ENCODE measurements around the gene SEMA3B. TPM values are rescaled to one million over a fixed set of nuclear protein-coding genes. Genes with fewer than 3 reads are reported as not detected.
A peak's percentile ranks its signal among the peaks of the same experiment; 100 is the strongest.
"Not testable (repeated sequence)": the region's sequence is repeated elsewhere in the genome, so short reads cannot be mapped to it uniquely, and the experiment has no call there.

SEMA3B gene
- total RNA-seq, 2 experiments from 2014 or later: 1.6 to 2.1 TPM

DNA sequence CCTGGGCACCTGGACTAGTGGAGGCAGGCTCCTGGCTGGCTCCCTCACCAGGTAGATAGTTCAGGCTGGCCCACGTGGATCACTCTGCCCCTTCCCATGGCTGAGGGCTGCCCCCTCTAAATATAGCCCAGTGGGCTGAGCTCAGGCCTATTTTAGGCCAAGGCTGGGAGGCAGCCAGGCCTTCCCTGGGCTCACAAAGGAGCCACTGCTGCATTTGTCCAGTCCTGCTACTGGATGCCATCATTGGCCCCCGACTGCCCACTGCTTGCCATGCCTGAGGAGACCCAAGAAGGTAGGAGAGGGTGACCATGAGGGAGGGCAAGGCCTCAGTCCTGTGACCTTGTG, 9.9 kb downstream of the SEMA3B start, which contains the start of gene LSMEM2:
TSS of gene LSMEM2 (plus strand) at position 208 of the 345 bp plus-strand sequence. CDS start at position 235, 27 bp downstream.
- ChIA-PET CTCF (interaction anchor here (0.9 kb wide), 1 partner anchor 62 kb away, joined by 4 read pairs; the partner anchor contains the start of gene RASSF1), POLR2A (no interaction called here)
- Mint-ChIP-seq H3K27ac (no peak within 1 kb of the TSS), H3K9me3 (ENCODE audit: low read depth) (no peaks in the 10 kb centered on the region), H3K4me3 (no peak within 1 kb of the TSS), H3K27me3 (peaks cover 29% of the 10 kb centered on the region), H3K4me1 (peaks cover 16% of the 10 kb centered on the region), H3K36me3 (ENCODE audit: low read depth) (no peaks in the 10 kb centered on the region)
- no peak for ATAC-seq
- intact Hi-C loops (cut with DNase I, micrococcal nuclease): loop anchor here in 1 of 2 experiments (10.0 kb wide), 1 partner anchor 46 kb away; the partner anchor contains the start of genes HYAL2 and TUSC2
- DNase-seq: no peak

DNA sequence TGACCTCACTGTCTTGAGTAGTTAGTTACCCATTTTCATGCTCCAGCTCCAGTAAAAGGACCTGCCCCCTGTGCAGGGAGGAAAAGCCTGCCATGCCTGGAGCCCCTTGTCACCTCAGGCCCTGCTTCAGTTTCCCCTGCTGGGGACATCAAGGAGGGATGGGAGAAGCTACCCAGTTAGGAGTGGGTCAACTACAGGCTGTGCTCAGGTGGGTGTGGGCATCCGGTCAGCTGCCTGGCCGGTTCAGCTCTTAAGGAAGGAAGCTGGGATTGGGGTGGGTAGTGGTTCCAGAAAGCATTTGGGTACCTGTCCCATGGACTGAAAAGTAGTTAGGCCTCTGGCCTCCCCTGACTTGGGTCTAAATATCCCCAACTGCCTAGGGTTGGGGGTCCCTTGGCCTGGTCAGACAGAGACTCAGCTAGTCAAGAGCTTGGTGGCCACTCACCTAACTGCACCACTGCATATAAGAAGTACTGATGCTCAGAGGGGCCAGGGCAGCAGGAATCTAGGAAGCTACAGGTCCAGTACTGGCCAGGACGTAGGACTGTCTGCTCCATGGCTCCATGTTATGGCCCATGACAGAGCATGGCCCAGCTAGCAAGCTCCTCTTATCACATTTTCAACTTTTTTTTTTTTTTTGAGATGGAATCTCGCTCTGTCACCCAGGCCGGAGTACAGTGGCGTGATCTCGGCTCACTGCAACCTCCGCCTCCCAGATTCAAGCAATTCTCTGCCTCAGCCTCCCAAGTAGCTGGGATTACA, 10.5 kb downstream of the SEMA3B start:
- intact Hi-C loops (cut with DNase I, micrococcal nuclease): loop anchor here in 1 of 2 experiments (10.0 kb wide), 1 partner anchor 45 kb away; the partner anchor contains the start of genes HYAL2 and TUSC2
- ChIA-PET CTCF (interaction anchor here (0.6 to 0.9 kb wide), 3 partner anchors 61 to 356 kb away, joined by 3 to 4 read pairs (median 3); partner anchors contain the start of gene RASSF1), POLR2A (interaction anchor here (0.6 to 0.7 kb wide), 3 partner anchors 12 to 22 kb away, joined by 3 to 5 read pairs (median 3); no protein-coding TSS in a partner anchor)
- ATAC-seq: no peak
- Mint-ChIP-seq H3K4me1 (peaks cover 10% of the 10 kb centered on the region), H3K27ac (no peak overlapping the region), H3K36me3 (ENCODE audit: low read depth) (no peaks in the 10 kb centered on the region), H3K27me3 (peaks cover 25% of the 10 kb centered on the region), H3K4me3 (no peak overlapping the region), H3K9me3 (ENCODE audit: low read depth) (no peaks in the 10 kb centered on the region)
- DNase-seq: no peak

DNA sequence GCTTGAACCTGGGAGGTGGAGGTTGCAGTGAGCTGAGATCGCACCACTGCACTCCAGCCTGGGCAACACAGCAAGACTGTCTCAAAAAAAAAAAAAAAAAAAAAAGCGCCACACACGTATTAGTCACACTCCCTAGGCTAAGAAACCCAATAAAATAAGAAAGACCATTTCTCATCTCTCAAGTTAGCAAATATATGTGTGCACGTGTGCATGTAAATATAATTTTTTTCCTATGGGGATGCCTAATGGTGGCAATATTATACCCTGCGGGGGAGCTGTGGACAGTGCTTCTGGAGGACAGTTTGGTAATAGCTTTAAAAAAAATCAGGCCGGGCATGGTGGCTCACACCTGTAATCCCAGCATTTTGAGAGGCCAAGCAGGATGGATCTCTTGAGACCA, 15.2 kb downstream of the SEMA3B start:
- H3K27ac Mint-ChIP-seq; H3K4me1 Mint-ChIP-seq; DNase-seq; ATAC-seq; POLR2A ChIA-PET; H3K9me3 Mint-ChIP-seq (ENCODE audit: low read depth); H3K27me3 Mint-ChIP-seq; H3K4me3 Mint-ChIP-seq; intact Hi-C loops (cut with DNase I, micrococcal nuclease): not testable (repeated sequence)
- CTCF ChIA-PET: interaction anchor here (1.4 kb wide), 1 partner anchor 9 kb away, joined by 5 read pairs; no protein-coding TSS in a partner anchor
- peaks cover 19% of the 10 kb centered on the region for H3K36me3 Mint-ChIP-seq (ENCODE audit: low read depth)

DNA sequence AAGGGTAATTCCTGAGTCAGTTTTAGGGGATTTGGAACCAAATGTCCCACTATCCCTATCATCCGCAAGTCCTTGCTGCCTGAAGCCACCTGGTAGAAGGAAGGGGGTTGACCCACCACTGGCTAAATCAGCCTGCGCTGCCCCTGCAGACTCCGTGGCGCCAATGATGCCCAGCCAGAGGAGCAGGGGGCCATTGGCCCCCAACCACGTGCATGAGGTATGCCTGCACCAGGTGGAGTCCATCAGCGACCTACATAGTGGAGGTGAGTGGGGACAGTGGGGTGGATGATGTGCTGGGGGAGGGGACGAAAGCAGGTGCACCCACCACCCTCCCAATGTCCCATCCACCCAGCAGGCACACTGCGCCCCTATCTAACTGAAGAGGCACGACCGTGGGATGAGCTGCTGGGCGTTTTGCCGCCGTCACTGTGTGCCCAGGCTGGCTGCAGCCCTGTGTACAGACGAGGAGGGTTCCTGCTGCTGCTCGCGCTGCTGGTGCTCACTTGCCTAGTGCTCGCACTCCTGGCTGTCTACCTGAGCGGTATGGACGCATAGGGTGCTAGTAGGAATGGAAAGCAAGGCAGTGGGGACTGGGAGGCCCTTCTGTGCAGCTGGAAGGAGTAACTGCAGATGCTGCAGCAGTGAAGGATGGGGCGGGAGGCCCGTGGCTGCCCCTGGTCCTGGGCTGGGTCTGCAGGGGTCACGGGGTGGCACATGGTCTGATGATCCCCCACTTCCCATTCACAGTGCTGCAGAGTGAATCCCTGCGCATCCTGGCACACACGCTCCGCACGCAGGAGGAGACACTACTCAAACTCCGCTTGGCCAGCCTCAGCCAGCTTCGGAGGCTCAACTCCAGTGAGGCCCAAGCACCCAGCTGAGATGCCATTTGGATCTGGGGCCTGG, 17.6 kb downstream of the SEMA3B start:
- no peaks in the 10 kb centered on the region for H3K27me3 Mint-ChIP-seq
- POLR2A ChIA-PET: no interaction called here
- no peak for DNase-seq
- H3K9me3 Mint-ChIP-seq (ENCODE audit: low read depth): no peaks in the 10 kb centered on the region
- peaks cover 9% of the 10 kb centered on the region for H3K4me1 Mint-ChIP-seq
- ATAC-seq: no peak
- CTCF ChIA-PET: no interaction called here
- H3K36me3 Mint-ChIP-seq (ENCODE audit: low read depth): peaks cover 38% of the 10 kb centered on the region
- intact Hi-C loops (cut with DNase I, micrococcal nuclease): no loop called here
- no peak overlapping the region for H3K4me3 Mint-ChIP-seq
- no peak overlapping the region for H3K27ac Mint-ChIP-seq

DNA sequence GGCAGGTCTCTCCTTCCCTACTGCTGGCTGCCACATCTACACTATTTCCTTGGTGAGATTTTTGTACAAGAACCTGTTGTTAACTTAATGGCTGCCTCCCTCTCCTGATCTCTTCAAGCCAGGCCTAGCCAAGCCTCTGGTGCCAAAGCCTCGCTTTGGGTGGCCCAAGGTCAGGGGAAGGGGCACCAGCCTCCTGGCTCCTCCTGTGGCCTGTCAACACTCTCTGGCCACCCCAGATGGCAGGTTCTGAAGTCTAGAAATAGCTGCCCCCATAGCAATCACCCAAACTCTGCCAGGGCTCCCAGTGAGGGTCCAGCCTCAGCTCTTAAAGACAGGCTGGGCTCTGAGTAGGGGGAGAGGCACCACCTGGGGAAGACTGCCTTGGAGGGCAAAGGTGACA, 18.3 kb downstream of the SEMA3B start:
- Mint-ChIP-seq H3K27me3 (no peaks in the 10 kb centered on the region), H3K36me3 (ENCODE audit: low read depth) (peaks cover 38% of the 10 kb centered on the region), H3K4me1 (peaks cover 9% of the 10 kb centered on the region), H3K9me3 (ENCODE audit: low read depth) (no peaks in the 10 kb centered on the region), H3K4me3 (no peak overlapping the region), H3K27ac (no peak overlapping the region)
- no peak for DNase-seq
- ChIA-PET POLR2A (no interaction called here), CTCF (no interaction called here)
- intact Hi-C loops (cut with DNase I, micrococcal nuclease): no loop called here
- ATAC-seq: no peak

DNA sequence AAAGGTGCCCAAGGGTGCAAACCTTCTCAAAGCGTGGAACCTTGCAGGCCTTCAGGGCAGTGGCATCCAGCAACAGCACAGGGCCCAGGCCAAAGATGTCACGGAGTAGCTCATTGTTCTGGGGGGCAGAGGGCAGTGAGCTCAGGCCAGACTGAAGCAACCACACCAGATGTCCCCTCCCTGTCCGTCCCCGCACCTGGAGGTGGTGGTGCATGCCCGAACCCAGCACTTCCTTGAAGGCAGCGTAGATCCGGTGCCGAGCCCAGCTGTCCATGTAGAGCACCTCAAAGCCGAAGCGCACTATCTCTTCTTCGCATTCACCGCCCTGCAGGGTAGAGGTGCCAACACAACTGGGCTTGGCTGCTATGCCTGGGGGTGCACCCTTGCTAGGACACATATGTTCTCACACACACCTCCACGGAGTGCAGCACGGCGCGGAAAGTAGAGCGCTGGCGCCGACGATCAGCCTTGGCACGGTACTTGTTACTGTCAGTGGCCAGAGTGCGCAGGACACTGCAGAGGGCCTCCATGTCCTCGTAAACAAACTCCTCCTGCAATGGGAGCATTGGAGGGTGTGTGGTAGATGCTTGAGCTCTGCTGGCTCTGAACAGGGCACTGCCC, 19.6 kb downstream of the SEMA3B start:
- Mint-ChIP-seq H3K27ac (no peak overlapping the region), H3K9me3 (ENCODE audit: low read depth) (no peaks in the 10 kb centered on the region)
- DNase-seq: no peak

DNA sequence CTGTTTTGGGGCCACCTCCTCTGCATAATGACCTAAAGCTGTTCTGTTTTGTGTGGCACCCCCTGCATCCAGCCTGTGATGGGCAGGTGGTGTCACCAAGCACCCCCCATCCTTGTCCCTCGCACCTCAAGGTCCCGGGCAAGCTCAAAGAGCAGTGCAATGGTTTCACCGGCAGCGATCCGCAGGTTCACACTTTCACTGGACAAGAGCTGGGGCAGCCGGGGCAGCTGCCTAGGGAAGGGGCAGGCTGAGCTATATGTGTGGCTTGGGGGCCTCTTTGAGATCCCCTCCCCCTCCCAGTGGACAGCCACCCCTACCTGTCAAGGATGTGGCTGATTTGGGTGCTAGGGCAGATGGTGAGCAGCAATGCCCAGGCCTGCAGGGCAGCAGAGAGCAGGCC, 20.2 kb downstream of the SEMA3B start:
- ATAC-seq: no peak
- ChIA-PET POLR2A (no interaction called here), CTCF (interaction anchor here (0.8 kb wide), 1 partner anchor 43 kb away, joined by 3 read pairs; no protein-coding TSS in a partner anchor)
- intact Hi-C loops (cut with DNase I, micrococcal nuclease): no loop called here
- peaks cover 16% of the 10 kb centered on the region for H3K4me1 Mint-ChIP-seq
- peaks cover 41% of the 10 kb centered on the region for H3K36me3 Mint-ChIP-seq (ENCODE audit: low read depth)
- DNase-seq: no peak
- no peaks in the 10 kb centered on the region for H3K9me3 Mint-ChIP-seq (ENCODE audit: low read depth)
- H3K4me3 Mint-ChIP-seq: peak overlapping the region; percentile 30
- no peak overlapping the region for H3K27ac Mint-ChIP-seq
- H3K27me3 Mint-ChIP-seq: no peaks in the 10 kb centered on the region

More for the DNA sequence above, 19.6 kb downstream of the SEMA3B start:
- POLR2A ChIA-PET: no interaction called here
- no peaks in the 10 kb centered on the region for H3K27me3 Mint-ChIP-seq
- H3K4me1 Mint-ChIP-seq: peaks cover 16% of the 10 kb centered on the region
- intact Hi-C loops (cut with DNase I, micrococcal nuclease): no loop called here
- ATAC-seq: no peak
- no peak overlapping the region for H3K4me3 Mint-ChIP-seq
- CTCF ChIA-PET: interaction anchor here (0.6 to 0.8 kb wide), 3 partner anchors 42 to 96 kb away, joined by 3 read pairs; no protein-coding TSS in a partner anchor
- peaks cover 41% of the 10 kb centered on the region for H3K36me3 Mint-ChIP-seq (ENCODE audit: low read depth)

DNA sequence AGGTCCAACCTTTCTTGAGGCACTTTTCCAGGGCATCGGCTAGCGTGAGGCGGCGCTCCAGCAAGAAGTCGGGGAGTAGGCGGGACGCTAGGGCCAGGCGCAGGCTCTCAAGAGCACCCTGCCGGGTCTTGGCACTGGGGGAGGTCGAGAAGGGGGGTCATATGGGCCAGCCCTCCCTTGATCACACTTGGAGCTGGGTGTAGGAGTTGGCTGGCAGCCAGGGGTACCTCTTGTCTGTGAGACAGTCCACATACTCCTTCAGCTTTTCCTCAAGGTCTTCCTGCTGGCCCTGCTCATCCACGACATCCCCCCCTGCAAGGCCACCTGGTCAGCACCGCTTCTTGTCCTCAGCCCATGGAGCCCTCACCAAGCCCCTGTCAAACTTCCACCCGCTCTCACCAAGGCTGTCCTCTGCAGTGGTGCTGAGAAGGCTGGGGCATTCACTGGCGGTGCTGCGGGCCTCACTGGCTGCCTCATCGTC, 21.3 kb downstream of the SEMA3B start:
- ChIA-PET CTCF (interaction anchor here (0.5 kb wide), 1 partner anchor 70 kb away, joined by 4 read pairs; no protein-coding TSS in a partner anchor), POLR2A (interaction anchor here (0.6 kb wide), 2 partner anchors 13 to 1202 kb away, joined by 7 read pairs; no protein-coding TSS in a partner anchor)
- DNase-seq (no peak), ATAC-seq (no peak)
- H3K27ac Mint-ChIP-seq: no peak overlapping the region
- intact Hi-C loops (cut with DNase I, micrococcal nuclease): loop anchor here (5.0 to 10.0 kb wide), 2 partner anchors 565 to 878 kb away; partner anchors contain the start of genes GMPPB (in 1 of the 2), RHOA (in 1 of the 2) and TCTA (in 1 of the 2)
- peaks cover 41% of the 10 kb centered on the region for H3K36me3 Mint-ChIP-seq (ENCODE audit: low read depth)
- H3K9me3 Mint-ChIP-seq (ENCODE audit: low read depth): no peaks in the 10 kb centered on the region
- H3K4me3 Mint-ChIP-seq: peak overlapping the region; percentile 88
- no peaks in the 10 kb centered on the region for H3K27me3 Mint-ChIP-seq
- H3K4me1 Mint-ChIP-seq: peaks cover 16% of the 10 kb centered on the region

DNA sequence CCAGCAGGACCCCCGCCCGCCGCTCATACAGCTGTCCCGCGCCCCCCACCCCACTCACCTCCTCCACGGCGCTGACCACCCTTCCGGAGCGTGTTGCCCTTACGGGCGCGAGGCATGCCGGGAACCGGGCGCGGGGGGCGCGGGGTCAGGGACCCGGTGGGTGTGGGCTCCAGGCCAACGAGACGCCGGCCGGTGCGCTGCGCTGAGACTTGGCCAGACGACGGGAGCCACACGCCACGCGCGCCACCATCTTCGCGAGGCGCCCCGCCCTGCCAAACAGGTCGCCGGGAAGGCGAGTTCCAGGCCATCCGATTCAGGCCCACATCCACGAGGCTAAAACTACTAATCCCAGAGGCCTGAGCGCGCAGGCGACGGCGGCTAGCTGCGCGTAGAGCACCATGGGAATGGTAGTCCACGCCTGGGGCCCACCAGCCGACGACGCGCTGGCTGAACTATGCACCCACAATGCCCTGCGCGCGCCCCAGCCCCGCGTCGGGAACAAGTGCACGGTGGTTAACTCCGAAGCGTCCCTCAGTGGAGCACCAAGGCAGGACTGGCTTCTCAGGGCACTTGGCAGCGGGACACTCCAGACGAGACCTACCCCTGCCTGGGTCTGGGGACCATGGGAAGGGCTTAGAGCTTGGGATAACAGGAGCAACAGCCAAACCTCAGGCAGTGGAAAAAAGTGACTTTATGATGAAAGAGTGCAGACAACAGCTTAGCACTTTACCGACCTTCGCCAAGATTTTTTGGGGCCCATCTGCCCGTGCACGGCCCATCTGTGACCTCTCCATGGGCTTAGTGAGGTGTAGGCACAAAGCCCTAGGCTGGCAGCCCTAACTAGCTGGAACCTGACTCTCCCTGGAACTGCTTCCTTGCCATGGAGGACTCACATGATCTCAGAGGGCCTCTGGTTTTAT, 23.5 kb downstream of the SEMA3B start, which contains the start of gene IFRD2:
TSS of gene IFRD2 (minus strand) at position 271 of the 920 bp plus-strand sequence. CDS start at position 116, 155 bp downstream.
- ATAC-seq (peak; percentile 99), DNase-seq (peak; percentile 98)
- POLR2A ChIA-PET: interaction anchor here (0.6 to 1.1 kb wide), 2 partner anchors 9 to 45 kb away, joined by 3 read pairs; no protein-coding TSS in a partner anchor
- H3K4me3 Mint-ChIP-seq: peak within 1 kb of the TSS; percentile 88
- CTCF ChIA-PET: interaction anchor here (0.5 to 1.8 kb wide), 13 partner anchors 9 to 513 kb away, joined by 3 to 8 read pairs (median 4); partner anchors contain the start of genes GNAI2, HYAL2 and TUSC2
- intact Hi-C loops (cut with DNase I, micrococcal nuclease): loop anchor here (1.0 to 10.0 kb wide), 19 partner anchors 18 to 1093 kb away; partner anchors contain the start of genes CYB561D2 (in 2 of the 2), NPRL2 (in 2 of the 2), TMEM115 (in 2 of the 2) and CISH (in 1 of the 2)
- H3K27me3 Mint-ChIP-seq: no peaks in the 10 kb centered on the region
- peak within 1 kb of the TSS; percentile 99 for H3K27ac Mint-ChIP-seq
- peaks cover 16% of the 10 kb centered on the region for H3K4me1 Mint-ChIP-seq
- H3K9me3 Mint-ChIP-seq (ENCODE audit: low read depth): no peaks in the 10 kb centered on the region
- H3K36me3 Mint-ChIP-seq (ENCODE audit: low read depth): peaks cover 35% of the 10 kb centered on the region

All from activated CD4-positive, alpha-beta T cell treated with anti-CD3 and anti-CD28 coated beads for 36 hours (primary cell).